ENCODE data around the gene CCNY. TPM values are rescaled to one million over a fixed set of nuclear protein-coding genes. Genes with fewer than 3 reads are reported as not detected.

Gene CCNY
- total RNA-seq, 1 experiment from 2014 or later: 53.3 TPM

DNA sequence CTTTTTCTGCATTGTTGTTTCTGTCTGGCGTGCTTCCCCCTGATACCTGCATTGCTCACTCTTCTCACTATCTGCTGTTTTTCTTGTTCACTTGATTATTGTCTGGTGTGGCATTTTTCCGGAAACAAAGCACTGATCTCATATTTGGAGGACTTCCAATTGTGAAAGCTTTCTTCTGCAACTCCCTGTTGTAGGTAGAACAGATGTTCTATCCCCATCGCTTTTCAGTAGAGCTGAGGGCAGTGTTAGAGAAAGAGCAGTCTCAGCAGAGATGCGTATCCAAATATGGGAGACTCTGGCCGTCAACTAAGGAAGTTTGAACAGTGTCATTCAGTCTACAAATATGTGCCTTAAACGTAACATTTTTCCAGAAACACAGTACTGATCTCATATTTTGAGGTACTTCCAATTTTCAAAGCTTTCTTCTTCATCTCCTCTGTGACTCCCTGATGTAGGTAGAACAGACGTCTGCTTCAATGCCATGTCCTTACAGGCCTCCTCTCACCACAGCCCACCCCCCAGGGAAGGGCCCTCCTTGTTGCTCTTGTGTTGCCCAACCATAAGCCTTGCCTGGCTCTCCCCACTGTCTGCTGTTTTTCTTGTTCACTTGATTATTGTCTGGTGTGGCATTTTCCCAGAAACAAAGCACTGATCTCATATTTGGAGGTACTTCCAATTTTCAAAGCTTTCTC lies 241.8 kb downstream of the CCNY start:
- H3K4me1 Mint-ChIP-seq: peaks cover 14% of the 10 kb centered on the region
- H3K27me3 Mint-ChIP-seq (ENCODE audit: low read depth): peaks cover 4% of the 10 kb centered on the region; the same call in 1 of the 2 replicates
- TF ChIP-seq, protein P1, sequence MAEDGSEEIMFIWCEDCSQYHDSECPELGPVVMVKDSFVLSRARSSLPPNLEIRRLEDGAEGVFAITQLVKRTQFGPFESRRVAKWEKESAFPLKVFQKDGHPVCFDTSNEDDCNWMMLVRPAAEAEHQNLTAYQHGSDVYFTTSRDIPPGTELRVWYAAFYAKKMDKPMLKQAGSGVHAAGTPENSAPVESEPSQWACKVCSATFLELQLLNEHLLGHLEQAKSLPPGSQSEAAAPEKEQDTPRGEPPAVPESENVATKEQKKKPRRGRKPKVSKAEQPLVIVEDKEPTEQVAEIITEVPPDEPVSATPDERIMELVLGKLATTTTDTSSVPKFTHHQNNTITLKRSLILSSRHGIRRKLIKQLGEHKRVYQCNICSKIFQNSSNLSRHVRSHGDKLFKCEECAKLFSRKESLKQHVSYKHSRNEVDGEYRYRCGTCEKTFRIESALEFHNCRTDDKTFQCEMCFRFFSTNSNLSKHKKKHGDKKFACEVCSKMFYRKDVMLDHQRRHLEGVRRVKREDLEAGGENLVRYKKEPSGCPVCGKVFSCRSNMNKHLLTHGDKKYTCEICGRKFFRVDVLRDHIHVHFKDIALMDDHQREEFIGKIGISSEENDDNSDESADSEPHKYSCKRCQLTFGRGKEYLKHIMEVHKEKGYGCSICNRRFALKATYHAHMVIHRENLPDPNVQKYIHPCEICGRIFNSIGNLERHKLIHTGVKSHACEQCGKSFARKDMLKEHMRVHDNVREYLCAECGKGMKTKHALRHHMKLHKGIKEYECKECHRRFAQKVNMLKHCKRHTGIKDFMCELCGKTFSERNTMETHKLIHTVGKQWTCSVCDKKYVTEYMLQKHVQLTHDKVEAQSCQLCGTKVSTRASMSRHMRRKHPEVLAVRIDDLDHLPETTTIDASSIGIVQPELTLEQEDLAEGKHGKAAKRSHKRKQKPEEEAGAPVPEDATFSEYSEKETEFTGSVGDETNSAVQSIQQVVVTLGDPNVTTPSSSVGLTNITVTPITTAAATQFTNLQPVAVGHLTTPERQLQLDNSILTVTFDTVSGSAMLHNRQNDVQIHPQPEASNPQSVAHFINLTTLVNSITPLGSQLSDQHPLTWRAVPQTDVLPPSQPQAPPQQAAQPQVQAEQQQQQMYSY (CRISPR knock-in tag; IDR thresholded peaks at IDR 0.05): no peak
- TF ChIP-seq ZMAT4 (CRISPR knock-in tag; IDR thresholded peaks at IDR 0.05): no peak
- no peak for TF ChIP-seq USF2 (CRISPR knock-in tag; IDR thresholded peaks at IDR 0.05)
- TF ChIP-seq, protein P2, sequence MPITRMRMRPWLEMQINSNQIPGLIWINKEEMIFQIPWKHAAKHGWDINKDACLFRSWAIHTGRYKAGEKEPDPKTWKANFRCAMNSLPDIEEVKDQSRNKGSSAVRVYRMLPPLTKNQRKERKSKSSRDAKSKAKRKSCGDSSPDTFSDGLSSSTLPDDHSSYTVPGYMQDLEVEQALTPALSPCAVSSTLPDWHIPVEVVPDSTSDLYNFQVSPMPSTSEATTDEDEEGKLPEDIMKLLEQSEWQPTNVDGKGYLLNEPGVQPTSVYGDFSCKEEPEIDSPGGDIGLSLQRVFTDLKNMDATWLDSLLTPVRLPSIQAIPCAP (CRISPR knock-in tag; IDR thresholded peaks at IDR 0.05): no peak
- no peak for TF ChIP-seq CREB1 (CRISPR knock-in tag; IDR thresholded peaks at IDR 0.05)
- no peak for TF ChIP-seq EMX1 (CRISPR knock-in tag; IDR thresholded peaks at IDR 0.05)
- TF ChIP-seq, protein P3, sequence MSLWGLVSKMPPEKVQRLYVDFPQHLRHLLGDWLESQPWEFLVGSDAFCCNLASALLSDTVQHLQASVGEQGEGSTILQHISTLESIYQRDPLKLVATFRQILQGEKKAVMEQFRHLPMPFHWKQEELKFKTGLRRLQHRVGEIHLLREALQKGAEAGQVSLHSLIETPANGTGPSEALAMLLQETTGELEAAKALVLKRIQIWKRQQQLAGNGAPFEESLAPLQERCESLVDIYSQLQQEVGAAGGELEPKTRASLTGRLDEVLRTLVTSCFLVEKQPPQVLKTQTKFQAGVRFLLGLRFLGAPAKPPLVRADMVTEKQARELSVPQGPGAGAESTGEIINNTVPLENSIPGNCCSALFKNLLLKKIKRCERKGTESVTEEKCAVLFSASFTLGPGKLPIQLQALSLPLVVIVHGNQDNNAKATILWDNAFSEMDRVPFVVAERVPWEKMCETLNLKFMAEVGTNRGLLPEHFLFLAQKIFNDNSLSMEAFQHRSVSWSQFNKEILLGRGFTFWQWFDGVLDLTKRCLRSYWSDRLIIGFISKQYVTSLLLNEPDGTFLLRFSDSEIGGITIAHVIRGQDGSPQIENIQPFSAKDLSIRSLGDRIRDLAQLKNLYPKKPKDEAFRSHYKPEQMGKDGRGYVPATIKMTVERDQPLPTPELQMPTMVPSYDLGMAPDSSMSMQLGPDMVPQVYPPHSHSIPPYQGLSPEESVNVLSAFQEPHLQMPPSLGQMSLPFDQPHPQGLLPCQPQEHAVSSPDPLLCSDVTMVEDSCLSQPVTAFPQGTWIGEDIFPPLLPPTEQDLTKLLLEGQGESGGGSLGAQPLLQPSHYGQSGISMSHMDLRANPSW (CRISPR knock-in tag; conservative IDR thresholded peaks at IDR 0.05; ENCODE audit: low read depth): no peak
- no peak for TF ChIP-seq FOXJ3 (CRISPR knock-in tag; IDR thresholded peaks at IDR 0.05; ENCODE audit: borderline replicate concordance)
- no peak for TF ChIP-seq NFATC4 (CRISPR knock-in tag; IDR thresholded peaks at IDR 0.05)
- DNase-seq (ENCODE audit: low spot score) (no peak), ATAC-seq (no peak)
- H3K36me3 Mint-ChIP-seq: peaks cover 3% of the 10 kb centered on the region
- H3K27ac Mint-ChIP-seq: no peak overlapping the region
- POLR2A ChIA-PET: no interaction called here
- no peak overlapping the region for H3K4me3 Mint-ChIP-seq
- CTCF ChIA-PET: interaction anchor here (1.5 kb wide), 1 partner anchor 12 kb away, joined by 3 read pairs; no protein-coding TSS in a partner anchor
- peaks cover 8% of the 10 kb centered on the region for H3K9me3 Mint-ChIP-seq

DNA sequence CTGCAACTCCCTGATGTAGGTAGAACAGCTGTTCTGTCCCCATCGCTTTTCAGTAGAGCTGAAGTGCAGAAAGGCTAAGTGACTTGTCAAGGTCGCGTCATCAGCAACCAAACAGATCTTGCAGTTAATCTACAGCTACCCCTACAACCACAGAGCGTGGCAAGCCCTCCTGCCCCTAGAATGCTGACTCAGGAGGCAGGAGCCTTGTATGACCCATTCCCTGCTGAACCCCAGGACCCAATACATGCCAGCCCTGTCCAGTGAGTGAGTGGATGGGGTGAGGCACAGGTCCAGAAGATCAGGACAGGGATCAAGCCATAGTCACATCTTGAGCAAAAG lies 242.3 kb downstream of the CCNY start:
- peaks cover 8% of the 10 kb centered on the region for H3K9me3 Mint-ChIP-seq
- DNase-seq (ENCODE audit: low spot score): no peak
- TF ChIP-seq ETV6 (CRISPR knock-in tag; IDR thresholded peaks at IDR 0.05): no peak
- TF ChIP-seq NR1H2 (CRISPR knock-in tag; IDR thresholded peaks at IDR 0.05): no peak
- ATAC-seq: no peak
- H3K27me3 Mint-ChIP-seq (ENCODE audit: low read depth): peaks cover 4% of the 10 kb centered on the region; the same call in 1 of the 2 replicates
- H3K4me3 Mint-ChIP-seq: no peak overlapping the region
- H3K27ac Mint-ChIP-seq: no peak overlapping the region
- H3K36me3 Mint-ChIP-seq: peaks cover 3% of the 10 kb centered on the region
- H3K4me1 Mint-ChIP-seq: peaks cover 12% of the 10 kb centered on the region
- CTCF ChIA-PET: interaction anchor here (1.5 kb wide), 1 partner anchor 13 kb away, joined by 3 read pairs; no protein-coding TSS in a partner anchor
- POLR2A ChIA-PET: no interaction called here

DNA sequence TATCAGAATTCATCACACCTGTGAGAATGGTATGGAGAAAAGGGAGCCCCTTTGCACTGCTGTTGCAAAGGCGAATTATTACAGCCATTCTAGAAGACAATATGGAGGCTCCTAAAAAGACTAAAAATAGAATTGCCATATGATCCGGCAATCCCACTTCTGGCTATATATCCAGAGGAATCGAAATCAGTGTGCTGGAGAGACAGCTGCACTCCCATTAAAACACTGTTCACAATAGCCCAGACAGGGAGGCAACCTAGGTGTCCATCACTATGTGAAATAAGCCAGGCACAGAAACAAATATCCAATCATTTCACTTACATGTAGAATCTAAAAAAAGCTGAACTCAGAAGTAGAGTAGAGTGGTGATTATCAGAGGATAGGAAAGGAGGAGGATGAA lies 242.8 kb downstream of the CCNY start:
- H3K9me3 Mint-ChIP-seq: peaks cover 8% of the 10 kb centered on the region
- no peak overlapping the region for H3K27ac Mint-ChIP-seq
- H3K4me3 Mint-ChIP-seq: no peak overlapping the region
- ATAC-seq (no peak), DNase-seq (ENCODE audit: low spot score) (no peak)
- H3K4me1 Mint-ChIP-seq: peaks cover 7% of the 10 kb centered on the region
- TF ChIP-seq, protein P4, sequence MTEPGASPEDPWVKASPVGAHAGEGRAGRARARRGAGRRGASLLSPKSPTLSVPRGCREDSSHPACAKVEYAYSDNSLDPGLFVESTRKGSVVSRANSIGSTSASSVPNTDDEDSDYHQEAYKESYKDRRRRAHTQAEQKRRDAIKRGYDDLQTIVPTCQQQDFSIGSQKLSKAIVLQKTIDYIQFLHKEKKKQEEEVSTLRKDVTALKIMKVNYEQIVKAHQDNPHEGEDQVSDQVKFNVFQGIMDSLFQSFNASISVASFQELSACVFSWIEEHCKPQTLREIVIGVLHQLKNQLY (CRISPR knock-in tag; IDR thresholded peaks at IDR 0.05): no peak
- no peak for TF ChIP-seq ZNF138 (CRISPR knock-in tag; conservative IDR thresholded peaks at IDR 0.05)
- H3K27me3 Mint-ChIP-seq (ENCODE audit: low read depth): peaks cover 4% of the 10 kb centered on the region; the same call in 1 of the 2 replicates
- peaks cover 3% of the 10 kb centered on the region for H3K36me3 Mint-ChIP-seq
- ChIA-PET POLR2A (no interaction called here), CTCF (interaction anchor here (1.5 kb wide), 1 partner anchor 13 kb away, joined by 3 read pairs; no protein-coding TSS in a partner anchor)

Data from WTC11 (cell line).